ENCODE data around the gene CEP295NL.

DNA sequence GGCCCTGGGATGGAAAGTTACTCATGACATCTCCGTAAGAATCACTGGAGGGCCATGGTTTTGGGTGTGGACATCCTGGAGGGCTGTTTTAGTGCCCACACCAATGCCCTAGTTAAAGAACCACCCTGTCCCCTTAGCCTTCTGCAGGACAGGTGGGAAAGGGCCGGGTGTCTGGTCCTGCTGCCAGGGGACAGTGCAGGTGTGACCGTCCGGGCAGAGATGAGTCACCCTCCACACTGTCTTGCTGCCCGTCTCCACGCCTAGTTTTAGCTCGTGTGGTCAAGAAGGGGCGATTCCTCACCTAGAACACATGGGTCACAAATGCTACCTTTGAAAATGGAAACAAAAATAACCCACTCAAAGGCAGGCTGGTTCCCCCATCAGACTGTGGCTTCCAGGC, 17.0 kb downstream of the CEP295NL start:
- TF ChIP-seq, protein P1, sequence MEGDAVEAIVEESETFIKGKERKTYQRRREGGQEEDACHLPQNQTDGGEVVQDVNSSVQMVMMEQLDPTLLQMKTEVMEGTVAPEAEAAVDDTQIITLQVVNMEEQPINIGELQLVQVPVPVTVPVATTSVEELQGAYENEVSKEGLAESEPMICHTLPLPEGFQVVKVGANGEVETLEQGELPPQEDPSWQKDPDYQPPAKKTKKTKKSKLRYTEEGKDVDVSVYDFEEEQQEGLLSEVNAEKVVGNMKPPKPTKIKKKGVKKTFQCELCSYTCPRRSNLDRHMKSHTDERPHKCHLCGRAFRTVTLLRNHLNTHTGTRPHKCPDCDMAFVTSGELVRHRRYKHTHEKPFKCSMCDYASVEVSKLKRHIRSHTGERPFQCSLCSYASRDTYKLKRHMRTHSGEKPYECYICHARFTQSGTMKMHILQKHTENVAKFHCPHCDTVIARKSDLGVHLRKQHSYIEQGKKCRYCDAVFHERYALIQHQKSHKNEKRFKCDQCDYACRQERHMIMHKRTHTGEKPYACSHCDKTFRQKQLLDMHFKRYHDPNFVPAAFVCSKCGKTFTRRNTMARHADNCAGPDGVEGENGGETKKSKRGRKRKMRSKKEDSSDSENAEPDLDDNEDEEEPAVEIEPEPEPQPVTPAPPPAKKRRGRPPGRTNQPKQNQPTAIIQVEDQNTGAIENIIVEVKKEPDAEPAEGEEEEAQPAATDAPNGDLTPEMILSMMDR (IDR thresholded peaks at IDR 0.05): no peak
- no peak for TF ChIP-seq POLR2A (IDR thresholded peaks at IDR 0.05)

Data from uterus (tissue), 2 donors.